Tongue (tissue), 3 donors: ENCODE measurements around the gene S100A7A. TPM values are rescaled to one million over a fixed set of nuclear protein-coding genes. Genes with fewer than 3 reads are reported as not detected.
"Not testable (repeated sequence)": the region's sequence is repeated elsewhere in the genome, so short reads cannot be mapped to it uniquely, and the experiment has no call there.

ENCODE experiments used
- DNase-seq: peaks from one replicate; pipeline ENCODE4 v3.0.0-alpha.2; 2015
- small RNA-seq: library from RNA; depleted of rRNA; stranded (forward); fragments of <200 nt; gene quantifications from one replicate; pipeline ENCODE3, GENCODE V24; 2014; ENCODE audit warnings: low replicate concordance
- total RNA-seq: library from RNA; depleted of rRNA; stranded (reverse); fragments of >200 nt; gene quantifications from one replicate; pipeline ENCODE4 v1.2.3, GENCODE V29; 2014

The S100A7A gene
- total RNA-seq, 1 donor from 2014 or later, result not detected

DNA sequence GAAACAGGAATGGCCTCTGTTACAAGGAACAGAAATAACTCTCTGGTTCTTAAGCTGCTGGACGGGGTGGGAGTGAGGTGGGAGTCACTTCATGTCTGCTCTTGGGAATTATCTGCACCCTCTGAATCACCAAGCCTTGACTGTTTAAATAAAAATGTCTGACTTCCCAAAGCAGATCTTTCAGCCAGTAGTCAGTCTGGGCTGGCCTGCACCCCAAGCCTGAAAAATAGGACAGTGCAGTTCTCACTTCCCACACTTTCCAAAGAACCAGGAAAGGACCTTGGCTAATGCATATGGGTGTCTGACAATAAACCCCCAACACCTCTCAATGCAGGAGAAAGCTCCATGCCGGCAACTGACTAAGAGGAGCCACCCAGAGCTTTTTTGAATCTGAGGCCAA lies 43.3 kb downstream of the S100A7A start:
- no peak for DNase-seq

- no peak for DNase-seq
Observed at GRCh38 chr1:153460551-153460950, 44.2 kb downstream of the S100A7A start, which contains the start of gene S100A7. Gene S100A7, minus strand, starts transcription at chr1:153460651. Its CDS starts 1,638 bp downstream, at chr1:153459013.

DNA sequence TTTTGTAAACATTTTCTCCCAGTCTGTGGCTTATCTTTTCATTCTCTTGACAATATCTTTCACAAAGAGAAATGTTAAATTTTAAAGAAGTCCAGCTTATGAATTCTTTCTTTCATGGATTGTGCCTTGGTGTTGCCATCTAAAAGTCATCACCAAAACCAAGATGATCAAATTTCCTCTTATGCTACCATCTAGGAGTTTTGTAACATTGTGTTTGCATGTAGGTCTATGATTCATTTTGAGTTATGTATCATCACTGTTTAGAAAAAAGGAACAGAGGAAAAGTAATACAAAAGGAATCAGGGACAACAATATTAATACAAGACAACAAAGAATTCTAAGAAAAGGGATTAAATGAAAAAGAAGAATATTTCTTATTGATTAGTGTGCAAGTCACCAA lies 46.4 kb downstream of the S100A7A start:
- not testable (repeated sequence) for DNase-seq

GRCh38 chr1:153465811-153466636 lies 49.7 kb downstream of the S100A7A start:
- DNase-seq, result peak; percentile 62

GRCh38 chr1:153466908-153467307 lies 50.6 kb downstream of the S100A7A start:
- DNase-seq, result no peak

DNA sequence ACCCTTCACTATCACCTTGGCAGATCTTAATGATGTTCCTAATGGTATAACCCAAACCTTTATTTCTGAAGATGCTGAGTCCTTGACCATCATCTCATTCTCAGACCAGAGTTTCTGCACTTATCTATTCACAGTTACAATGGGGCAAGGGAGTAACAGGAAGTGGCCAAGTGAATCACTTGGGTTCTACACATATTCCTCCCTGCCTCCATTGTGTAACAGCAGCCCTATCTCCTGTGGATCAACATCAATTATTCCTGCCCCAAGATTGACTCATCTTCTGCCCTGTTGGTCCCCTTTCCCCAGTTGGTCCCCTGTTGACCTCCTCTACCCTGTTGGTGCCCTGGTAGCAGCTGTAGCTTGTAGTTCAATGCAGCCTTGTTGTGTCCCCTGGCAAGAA lies 54.4 kb downstream of the S100A7A start:
- no peak for DNase-seq

Small RNAs within 50 kb of the gene (small RNA-seq; reads per million reads assigned to genes)
- gene S100A15A, result not detected

Other genes with a start within 250 kb of the S100A7A start
- not detected for gene LELP1, start 213.1 kb upstream of the S100A7A start, total RNA-seq
- gene PRR9, start 198.9 kb upstream of the S100A7A start, total RNA-seq, result not detected
- not detected for gene LORICRIN, start 156.8 kb upstream of the S100A7A start, total RNA-seq
- 2.4 TPM for gene PGLYRP3, start 103.6 kb upstream of the S100A7A start, total RNA-seq
- 0.31 TPM for gene PGLYRP4, start 67.7 kb upstream of the S100A7A start, total RNA-seq
- 739 TPM for gene S100A9, start 58.7 kb upstream of the S100A7A start, total RNA-seq
- gene S100A12, start 40.9 kb upstream of the S100A7A start, total RNA-seq, result 7.6 TPM
- 87.6 TPM for gene S100A8, start 25.4 kb upstream of the S100A7A start, total RNA-seq
- 2.6 TPM for gene S100A7, start 44.1 kb downstream of the S100A7A start, total RNA-seq
- 103 TPM for gene S100A6, start 119.5 kb downstream of the S100A7A start, total RNA-seq
- not detected for gene S100A5, start 124.4 kb downstream of the S100A7A start, total RNA-seq
- 160 TPM for gene S100A4, start 129.3 kb downstream of the S100A7A start, total RNA-seq
- 0.72 TPM for gene S100A3, start 132.7 kb downstream of the S100A7A start, total RNA-seq
- 46.5 TPM for gene S100A2, start 149.3 kb downstream of the S100A7A start, total RNA-seq
- gene S100A16, start 196.6 kb downstream of the S100A7A start, total RNA-seq, result 76.2 TPM
- gene S100A14, start 199.8 kb downstream of the S100A7A start, total RNA-seq, result 40.9 TPM
- gene S100A13, start 211.0 kb downstream of the S100A7A start, total RNA-seq, result 42.5 TPM
- 13.4 TPM for gene S100A1, start 211.9 kb downstream of the S100A7A start, total RNA-seq
- 71.8 TPM for gene CHTOP, start 217.5 kb downstream of the S100A7A start, total RNA-seq
- gene SNAPIN, start 242.2 kb downstream of the S100A7A start, total RNA-seq, result 64.9 TPM